Measurements from ENCODE around the gene KDM1B.
A peak's percentile ranks its signal among the peaks of the same experiment; 100 is the strongest.

Gene KDM1B

GRCh38 chr6:18262702-18263417 is 107.6 kb downstream of the KDM1B start:
- peak; percentile 16 for DNase-seq (ENCODE audit: low read depth)

DNA sequence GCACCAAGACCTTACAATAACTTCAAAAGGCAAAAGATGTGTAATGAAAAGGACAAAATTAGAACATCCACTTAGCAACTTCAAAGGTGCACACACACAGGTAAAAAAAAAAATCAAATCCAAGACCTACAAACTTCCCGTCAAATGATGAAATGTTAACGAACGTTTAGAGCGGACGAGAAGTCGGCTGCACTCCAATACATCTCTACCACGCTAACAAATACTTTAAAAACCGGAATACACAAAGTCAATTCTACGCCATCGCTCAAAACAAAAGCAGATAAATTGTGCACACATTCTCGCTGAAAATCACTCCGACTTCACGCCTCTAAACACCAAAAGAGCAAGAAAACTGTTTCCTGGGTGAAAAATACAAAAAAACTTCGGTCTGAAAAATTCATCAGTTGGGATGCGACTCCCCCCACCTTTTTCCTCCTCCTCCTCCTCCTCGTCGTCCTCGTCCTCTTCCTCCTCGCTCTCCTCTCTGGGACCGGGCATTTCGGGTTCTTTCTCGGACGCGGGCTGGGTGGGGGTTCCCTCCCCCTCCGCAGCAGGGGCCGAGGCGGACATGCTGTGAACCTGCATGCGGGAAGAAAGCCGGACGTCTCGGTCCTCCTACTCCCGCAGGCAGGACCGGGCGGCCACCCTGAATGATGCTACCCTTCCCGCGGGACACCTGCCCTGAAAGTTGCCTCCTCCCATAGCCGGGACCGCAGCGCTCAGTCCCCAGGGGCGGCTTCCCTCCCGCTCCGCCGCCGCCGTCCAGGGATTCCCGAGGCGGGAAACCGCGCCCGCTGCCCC is 108.4 kb downstream of the KDM1B start:
- peak; percentile 24 for DNase-seq (ENCODE audit: low read depth)

- peak; percentile 76 for DNase-seq (ENCODE audit: low read depth)
These were observed 109.1 kb downstream of the KDM1B start, which contains the start of gene DEK for GRCh38 chr6:18264219-18264922. Gene DEK, minus strand, starts transcription at chr6:18264530. Its CDS starts 543 bp downstream, at chr6:18263987.

DNA sequence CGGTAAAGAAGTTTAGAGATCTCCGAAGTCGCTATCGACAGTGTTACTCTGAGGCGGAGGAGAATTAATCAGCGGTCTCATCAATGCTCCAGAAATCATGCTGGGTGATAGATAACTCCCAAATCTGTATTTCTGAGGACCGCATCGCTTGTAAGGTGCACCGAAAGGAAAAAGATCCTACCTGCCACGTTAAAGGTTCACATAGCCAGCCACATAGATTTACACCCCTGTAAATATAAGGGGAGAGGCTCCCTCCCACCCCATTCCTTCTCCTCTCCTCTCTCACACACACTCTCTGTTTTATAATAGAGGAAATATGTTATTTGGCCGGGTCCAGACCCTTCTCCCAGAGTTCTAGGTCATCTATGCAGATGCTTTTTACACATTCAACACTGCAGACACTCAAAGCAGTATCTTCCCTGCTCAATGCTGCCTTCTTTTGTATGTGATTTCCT is 109.7 kb downstream of the KDM1B start:
- no peak for DNase-seq (ENCODE audit: low read depth)

- no peak for DNase-seq (ENCODE audit: low read depth)
These were observed 110.7 kb downstream of the KDM1B start for GRCh38 chr6:18265787-18266522.

DNA sequence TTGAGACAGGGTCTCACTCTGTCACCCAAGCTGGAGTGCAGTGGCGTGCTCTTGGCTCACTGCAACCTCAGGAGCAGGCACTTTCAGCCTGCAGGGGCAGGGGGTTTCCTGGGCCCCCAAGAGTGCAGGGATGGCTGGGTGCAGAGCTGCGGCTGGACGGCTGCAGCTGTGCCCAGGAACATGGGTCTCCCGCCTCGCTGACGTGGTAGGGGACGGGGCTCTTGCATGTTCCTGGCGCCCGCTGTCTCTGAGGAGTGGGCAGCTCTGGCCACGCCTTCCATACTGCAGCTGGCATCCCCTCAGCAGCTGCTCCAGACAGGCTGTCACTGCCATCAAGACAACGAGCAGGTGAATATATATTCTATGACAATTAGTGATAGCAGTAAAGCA is 111.3 kb downstream of the KDM1B start:
- no peak for DNase-seq (ENCODE audit: low read depth)

- no peak for DNase-seq (ENCODE audit: low read depth)
These were observed 112.8 kb downstream of the KDM1B start for GRCh38 chr6:18268066-18268465.

- DNase-seq (ENCODE audit: low read depth) = no peak
These were observed 114.0 kb downstream of the KDM1B start for GRCh38 chr6:18269253-18269652.

- DNase-seq (ENCODE audit: low read depth) = no peak
These were observed 114.5 kb downstream of the KDM1B start for GRCh38 chr6:18269717-18270116.

GRCh38 chr6:18270216-18270615 is 115.0 kb downstream of the KDM1B start:
- DNase-seq (ENCODE audit: low read depth) = no peak
